ENCODE results near the gene TBK1.

GRCh38 chr12:64431791-64432190, 20.1 kb upstream of the TBK1 start:
- TF ChIP-seq POLR2A (IDR thresholded peaks at IDR 0.05): no peak
- no peak for TF ChIP-seq CTCF (IDR thresholded peaks at IDR 0.05)
